Stimulated activated naive CD8-positive, alpha-beta T cell treated with anti-CD3 and anti-CD28 coated beads, Interleukin-15, Interleukin-2, amounts not matched to agents 100 U/mL and 50 U/mL, for 24 hours (primary cell): ENCODE measurements around the gene PUM1.
A peak's percentile ranks its signal among the peaks of the same experiment; 100 is the strongest.

Experiments used
- ATAC-seq: fragments of 150-1000 bp; cut with Tn5 transposase; one replicate; pipeline ENCODE4 v1.10.0; 2021
- DNase-seq: peaks from one replicate; pipeline ENCODE4 v3.0.0; 2021

PUM1 gene

GRCh38 chr1:30906631-30907441 is 158.7 kb downstream of the PUM1 start:
- DNase-seq (no peak), ATAC-seq (no peak)

GRCh38 chr1:30905916-30906620 is 159.4 kb downstream of the PUM1 start:
- ATAC-seq (peak; percentile 11), DNase-seq (no peak)

- ATAC-seq, result no peak
- no peak for DNase-seq
Measured at GRCh38 chr1:30905403-30905802, 160.1 kb downstream of the PUM1 start.

GRCh38 chr1:30904962-30905335 is 160.6 kb downstream of the PUM1 start:
- DNase-seq (no peak), ATAC-seq (no peak)

GRCh38 chr1:30904191-30904961 is 161.1 kb downstream of the PUM1 start:
- DNase-seq, result no peak
- ATAC-seq, result no peak

- ATAC-seq (no peak), DNase-seq (no peak)
Measured at GRCh38 chr1:30903343-30904034, 162.0 kb downstream of the PUM1 start.

- DNase-seq (no peak), ATAC-seq (no peak)
Measured at GRCh38 chr1:30902593-30903290, 162.8 kb downstream of the PUM1 start.

GRCh38 chr1:30901798-30902581 is 163.5 kb downstream of the PUM1 start:
- DNase-seq (no peak), ATAC-seq (no peak)

- DNase-seq (no peak), ATAC-seq (no peak)
Measured at GRCh38 chr1:30900931-30901560, 164.5 kb downstream of the PUM1 start.

- ATAC-seq, result no peak
- no peak for DNase-seq
Measured at GRCh38 chr1:30900486-30900885, 165.0 kb downstream of the PUM1 start.

- DNase-seq (no peak), ATAC-seq (no peak)
Measured at GRCh38 chr1:30899577-30900389, 165.7 kb downstream of the PUM1 start.

- no peak for ATAC-seq
- DNase-seq, result no peak
Measured at GRCh38 chr1:30898031-30898815, 167.3 kb downstream of the PUM1 start.

GRCh38 chr1:30896905-30897304 is 168.6 kb downstream of the PUM1 start:
- DNase-seq (no peak), ATAC-seq (no peak)

GRCh38 chr1:30895944-30896660 is 169.4 kb downstream of the PUM1 start:
- no peak for DNase-seq
- ATAC-seq, result no peak

- no peak for ATAC-seq
Measured at GRCh38 chr1:30895382-30895943, 170.1 kb downstream of the PUM1 start.

GRCh38 chr1:30894508-30894973 is 171.0 kb downstream of the PUM1 start:
- ATAC-seq, result no peak
- no peak for DNase-seq

More at GRCh38 chr1:30895382-30895943, 170.1 kb downstream of the PUM1 start:
- DNase-seq, result no peak

GRCh38 chr1:30893776-30894507 is 171.6 kb downstream of the PUM1 start:
- DNase-seq (no peak), ATAC-seq (peak; percentile 20)
